NCI-H524 treated with DMSO at 0.1 percent for 48 hours (cell line): ENCODE measurements around the gene IMPG1.
"Not testable (repeated sequence)": the region's sequence is repeated elsewhere in the genome, so short reads cannot be mapped to it uniquely, and the experiment has no call there.

Source experiments
- DNase-seq: peaks from one replicate; lab custom pipeline; 2025; lab: John Stamatoyannopoulos, UW

The IMPG1 gene

DNA sequence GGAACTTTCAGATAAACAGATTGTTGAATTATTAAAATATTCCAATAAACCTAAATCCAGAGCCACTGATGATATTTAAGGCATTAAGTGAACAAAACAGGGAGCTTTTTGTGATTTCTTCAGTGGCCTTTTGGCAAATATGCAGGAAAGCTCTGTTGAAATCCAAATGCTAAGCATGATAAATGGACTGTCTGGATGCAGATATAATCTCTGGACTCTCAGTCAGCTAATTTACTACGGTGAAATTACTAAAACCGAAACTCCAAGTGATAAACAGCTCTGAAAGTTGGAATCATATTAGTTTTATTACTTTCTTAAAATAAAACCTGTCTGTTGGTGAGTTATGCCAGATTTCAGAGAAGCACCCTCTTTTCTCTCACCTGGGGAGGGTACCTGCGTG is 120.3 kb downstream of the IMPG1 start:
- no peak for DNase-seq

DNA sequence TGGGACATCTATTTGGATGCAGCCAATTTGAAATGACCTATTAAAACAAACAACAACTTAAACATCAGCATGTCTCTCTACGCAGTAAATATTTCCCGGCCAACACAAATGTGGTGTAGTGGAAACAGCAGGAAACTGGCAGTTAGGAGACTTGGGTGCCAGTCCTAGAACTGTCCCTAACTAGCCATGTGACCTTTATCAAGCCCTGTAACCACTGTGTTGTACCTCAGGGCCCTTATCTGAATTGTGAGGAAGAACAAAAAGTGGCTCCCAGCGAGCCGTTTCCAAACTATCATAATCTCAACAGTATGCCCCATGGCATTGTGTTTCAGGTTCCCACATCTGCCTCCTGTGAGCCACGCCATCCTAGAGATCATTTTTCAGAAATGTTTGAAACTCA is 124.5 kb downstream of the IMPG1 start:
- DNase-seq = no peak

GRCh38 chr6:75946146-75946831 is 126.2 kb downstream of the IMPG1 start:
- DNase-seq = no peak

GRCh38 chr6:75943381-75943780 is 129.1 kb downstream of the IMPG1 start:
- no peak for DNase-seq

DNA sequence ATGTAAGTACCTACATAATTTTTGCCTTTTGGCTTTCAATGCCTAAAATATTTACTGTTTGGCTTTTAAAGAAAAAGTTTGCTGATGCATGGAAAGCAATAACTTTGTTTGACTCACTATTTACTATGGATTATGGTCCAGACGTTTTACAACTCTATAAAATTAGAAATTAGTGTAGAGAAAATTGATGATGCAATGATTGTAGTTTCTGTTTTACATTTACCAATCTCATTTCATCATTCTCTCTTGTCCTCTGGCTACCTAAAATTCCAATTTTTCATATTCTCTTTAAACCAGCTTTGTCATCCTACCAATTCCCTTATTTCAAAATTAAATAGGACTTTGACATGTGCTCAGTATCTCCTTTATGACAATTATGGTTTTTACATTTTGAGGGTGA is 131.0 kb downstream of the IMPG1 start:
- no peak for DNase-seq

GRCh38 chr6:75940564-75940963 is 131.9 kb downstream of the IMPG1 start:
- DNase-seq = no peak

DNA sequence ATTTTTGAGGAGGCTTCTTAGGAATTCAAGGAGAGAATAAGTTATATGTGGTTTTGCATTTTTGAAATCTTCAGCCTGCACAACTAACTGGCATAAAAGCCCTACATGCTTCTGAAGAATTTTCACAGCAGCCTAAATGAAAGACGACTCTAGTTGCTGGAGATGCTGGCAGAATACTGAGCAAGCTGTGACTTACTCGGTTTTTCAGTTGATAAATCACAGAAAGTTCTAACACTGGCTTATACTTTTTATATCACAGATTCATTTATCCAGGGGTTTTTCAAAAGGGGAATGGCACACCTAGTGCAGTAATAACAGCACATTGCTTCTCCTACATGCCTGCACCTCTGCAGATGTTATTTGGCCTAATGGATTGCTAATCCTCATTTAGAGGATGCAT is 134.6 kb downstream of the IMPG1 start:
- no peak for DNase-seq

DNA sequence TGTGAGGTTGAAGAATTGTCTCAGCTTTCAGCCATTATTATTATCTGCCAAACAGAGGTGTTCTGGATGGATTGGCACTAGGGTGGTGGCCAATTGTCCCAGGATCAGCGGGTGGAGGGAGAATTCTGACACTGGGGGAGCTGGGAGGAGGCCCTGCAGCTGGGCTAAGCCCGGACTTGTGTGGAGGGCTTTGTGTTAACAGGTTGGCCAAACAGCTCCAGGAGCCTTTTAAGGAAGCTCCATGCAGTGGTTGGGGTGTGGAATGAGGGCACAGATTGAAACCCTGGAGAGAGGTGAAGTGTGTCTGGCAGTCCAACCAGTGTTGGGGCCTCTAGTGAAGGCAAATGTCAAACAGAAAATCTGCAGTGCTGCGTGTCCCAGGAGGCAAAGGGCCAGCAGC is 135.8 kb downstream of the IMPG1 start:
- no peak for DNase-seq

GRCh38 chr6:75935473-75935793 is 137.0 kb downstream of the IMPG1 start:
- no peak for DNase-seq

DNA sequence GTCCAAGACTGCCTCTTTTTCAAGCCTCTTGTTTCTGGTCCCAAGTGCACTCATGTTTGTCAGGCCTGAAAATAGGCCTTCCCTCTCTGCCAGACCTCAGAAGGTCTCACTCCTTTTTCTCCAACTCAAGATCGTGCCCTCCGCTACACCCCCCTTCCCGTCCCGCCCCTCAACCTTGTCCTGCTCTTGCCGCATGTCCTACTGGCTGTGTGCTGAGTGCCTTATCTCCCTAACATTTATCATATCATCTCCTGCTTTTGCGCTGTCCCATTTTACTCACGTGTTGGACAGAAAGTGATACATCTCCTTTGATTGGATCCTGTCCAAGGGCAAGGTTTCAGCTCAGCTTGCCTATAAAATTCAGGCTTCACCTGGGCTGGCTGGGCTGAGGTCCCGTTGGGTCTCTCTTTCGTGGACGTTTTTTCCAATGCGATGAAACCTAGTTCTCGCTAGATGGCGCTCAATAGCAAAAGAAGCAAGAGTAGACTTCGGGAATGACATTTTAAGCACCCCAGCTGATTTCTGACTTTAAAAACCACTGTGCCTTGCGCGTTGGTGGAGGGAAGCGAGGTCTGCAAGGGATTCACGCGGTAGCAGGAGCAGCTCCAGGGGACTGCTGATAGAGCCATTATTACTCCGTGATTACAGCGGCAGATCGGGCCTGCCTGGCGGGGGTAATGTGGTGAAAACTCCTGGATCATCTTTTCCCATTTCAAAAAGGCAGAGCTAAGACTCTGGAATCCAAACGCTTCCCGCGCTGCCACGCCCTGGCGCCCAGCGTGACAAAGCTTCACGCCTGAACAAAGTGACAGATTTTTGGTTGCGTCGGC is 137.6 kb downstream of the IMPG1 start:
- DNase-seq = peak; percentile 55

DNA sequence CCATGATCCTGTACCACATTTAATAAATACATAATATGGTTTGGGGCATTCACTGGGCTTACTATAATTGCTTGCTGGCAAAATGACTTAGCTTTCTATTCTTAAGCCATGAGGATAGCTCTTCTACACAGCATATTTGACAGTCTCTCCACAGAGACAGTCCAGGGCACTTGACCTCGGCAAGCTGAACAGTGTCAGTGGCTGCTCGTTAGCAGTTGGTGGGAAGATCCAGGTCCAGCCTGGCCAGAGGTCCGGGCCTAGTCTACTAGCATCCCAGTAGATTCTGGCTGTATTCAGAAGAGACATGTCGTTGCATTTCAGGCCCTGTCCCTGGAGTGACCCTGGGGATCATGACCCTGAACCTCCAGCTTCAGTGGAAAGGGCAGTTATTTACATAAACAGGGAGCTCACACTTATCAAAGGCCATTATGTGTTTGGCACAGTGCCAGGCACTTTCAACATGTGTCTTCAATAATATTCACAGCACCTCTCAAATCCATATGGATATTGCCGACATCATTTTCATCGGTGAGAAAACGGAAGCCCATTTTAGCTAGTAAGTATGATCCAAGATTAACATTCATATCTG is 139.0 kb downstream of the IMPG1 start:
- no peak for DNase-seq

GRCh38 chr6:75932067-75932466 is 140.4 kb downstream of the IMPG1 start:
- no peak for DNase-seq

DNA sequence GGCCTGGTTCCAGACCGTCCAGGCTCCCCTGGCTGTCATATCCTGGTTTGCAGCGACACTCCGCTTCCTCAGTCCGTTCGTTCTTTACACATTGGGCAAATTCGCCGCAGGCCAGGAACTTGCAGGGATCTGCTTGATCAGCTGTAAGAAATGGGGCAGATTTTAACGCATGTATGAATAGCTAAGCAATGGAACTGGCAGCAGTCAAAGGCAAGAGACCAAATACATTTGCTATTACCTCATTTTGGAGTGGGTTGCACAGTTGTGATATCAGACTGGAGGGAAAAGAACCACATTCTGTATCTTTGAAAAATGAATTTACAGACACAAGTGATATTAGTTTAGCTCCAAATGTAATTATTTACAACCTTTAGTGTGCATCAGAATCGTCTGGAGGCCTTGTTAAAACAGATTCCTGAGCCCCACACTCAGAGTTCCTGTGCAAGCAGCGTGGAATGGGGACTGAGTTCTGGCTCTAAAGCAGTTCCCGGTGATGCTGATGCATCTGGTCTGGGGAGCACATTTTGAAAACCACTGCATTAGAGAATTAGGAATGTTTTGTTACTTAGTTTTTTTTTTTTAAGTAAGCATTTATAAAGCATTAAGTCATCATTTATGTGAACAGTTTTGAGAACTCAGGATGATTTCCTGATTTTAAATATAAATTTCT is 141.3 kb downstream of the IMPG1 start:
- no peak for DNase-seq

DNA sequence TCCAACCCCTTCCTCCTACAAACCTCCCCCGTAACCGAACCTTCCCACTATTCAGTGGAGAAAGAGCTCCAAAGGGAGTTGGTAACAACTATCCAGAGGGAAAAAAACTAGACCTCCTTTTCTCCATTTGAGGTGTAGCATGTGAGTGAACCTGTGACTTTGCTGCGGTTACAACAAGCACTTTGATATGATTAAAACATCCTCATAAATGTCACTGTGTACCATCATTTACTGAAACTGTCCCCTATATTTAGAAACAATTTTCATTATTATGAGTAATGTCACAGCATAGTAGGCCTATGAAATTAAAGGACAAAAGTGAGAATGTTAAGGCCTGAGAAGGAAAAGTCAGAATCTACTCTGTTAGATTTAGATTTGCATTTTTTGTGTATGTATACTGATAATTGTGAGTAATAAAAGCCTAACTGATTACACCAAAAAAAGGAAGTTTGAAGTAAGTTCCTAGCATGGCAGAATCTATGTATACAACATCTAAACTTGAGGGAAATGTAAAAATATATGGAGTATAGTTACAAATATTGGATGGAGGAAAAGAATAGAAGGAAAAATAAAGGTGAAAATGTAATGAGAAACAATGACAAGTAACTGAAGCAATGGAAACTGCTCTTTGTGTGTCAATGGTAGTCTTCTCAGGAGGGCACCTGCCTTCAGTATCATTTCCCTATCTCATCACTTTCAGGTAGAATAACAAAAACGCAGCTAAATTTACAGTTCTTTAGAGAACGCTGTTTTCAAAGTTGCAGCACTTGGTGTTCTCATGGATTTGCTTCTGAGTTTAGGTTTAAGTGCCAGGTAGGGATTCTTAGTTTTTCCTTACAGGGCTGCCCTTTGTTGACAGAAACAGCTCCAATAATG is 145.9 kb downstream of the IMPG1 start:
- DNase-seq = no peak

GRCh38 chr6:75922226-75922625 is 150.2 kb downstream of the IMPG1 start:
- no peak for DNase-seq

DNA sequence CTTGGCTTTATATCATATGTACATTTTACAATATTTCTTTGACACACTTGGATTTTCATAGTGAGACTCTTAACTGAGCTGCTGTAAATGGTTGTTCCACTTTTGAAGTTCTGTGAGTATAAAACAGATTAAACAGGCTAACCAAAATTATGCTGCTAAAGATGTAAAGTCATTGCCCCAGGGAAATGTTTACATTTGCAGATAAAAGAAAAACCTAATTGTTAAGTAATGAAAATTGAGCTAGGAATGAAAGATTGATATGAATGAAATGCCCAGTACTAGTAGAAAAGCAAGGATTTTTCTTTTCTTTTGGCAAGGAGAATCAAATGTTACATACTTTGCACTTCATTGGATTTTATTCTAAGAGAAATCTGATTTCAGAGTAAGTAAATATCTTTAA is 159.4 kb downstream of the IMPG1 start:
- DNase-seq = no peak

- no peak for DNase-seq
Measured at GRCh38 chr6:75907444-75907843, 165.0 kb downstream of the IMPG1 start.

DNA sequence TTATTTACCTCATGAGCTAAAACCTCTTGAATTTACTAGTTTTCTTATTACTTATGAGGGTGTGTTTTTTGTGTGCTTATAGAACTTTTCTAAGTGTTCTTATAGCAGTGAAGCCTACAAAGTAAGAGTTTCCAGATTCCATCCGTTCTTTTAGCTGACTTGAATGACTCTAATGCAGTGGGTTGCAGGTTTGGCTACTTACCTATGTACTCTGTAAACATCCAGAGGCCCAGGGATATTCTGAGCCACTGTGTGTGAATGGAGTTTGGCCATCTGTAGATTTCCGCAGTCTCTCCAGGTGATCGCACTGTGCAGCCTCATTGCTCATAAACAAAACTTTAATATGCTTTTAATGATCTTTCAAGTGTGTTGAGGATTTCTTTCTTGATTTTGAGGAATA is 165.6 kb downstream of the IMPG1 start:
- no peak for DNase-seq

DNA sequence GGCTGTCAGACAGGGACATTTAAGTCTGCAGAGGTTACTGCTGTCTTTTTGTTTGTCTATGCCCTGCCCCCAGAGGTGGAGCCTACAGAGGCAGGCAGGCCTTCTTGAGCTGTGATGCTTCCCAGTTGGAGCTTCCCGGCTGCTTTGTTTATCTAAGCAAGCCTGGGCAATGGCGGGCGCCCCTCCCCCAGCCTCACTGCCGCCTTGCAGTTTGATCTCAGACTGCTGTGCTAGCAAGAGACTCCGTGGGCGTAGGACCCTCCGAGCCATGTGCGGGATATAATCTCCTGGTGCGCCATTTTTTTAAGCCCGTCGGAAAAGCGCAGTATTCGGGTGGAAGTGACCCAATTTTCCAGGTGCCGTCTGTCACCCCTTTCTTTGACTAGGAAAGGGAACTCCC is 167.3 kb downstream of the IMPG1 start:
- not testable (repeated sequence) for DNase-seq

DNA sequence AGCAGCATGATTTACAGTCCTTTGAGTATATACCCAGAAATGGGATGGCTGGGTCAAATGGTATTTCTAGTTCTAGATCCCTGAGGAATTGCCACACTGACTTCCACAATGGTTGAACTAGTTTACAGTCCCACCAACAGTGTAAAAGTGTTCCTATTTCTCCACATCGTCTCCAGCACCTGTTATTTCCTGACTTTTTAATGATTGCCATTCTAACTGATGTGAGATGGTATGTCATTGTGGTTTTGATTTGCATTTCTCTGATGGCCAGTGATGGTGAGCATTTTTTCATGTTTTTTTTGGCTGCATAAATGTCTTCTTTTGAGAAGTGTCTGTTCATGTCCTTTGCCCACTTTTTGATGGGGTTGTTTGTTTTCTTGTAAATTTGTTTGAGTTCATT is 172.2 kb downstream of the IMPG1 start:
- DNase-seq = not testable (repeated sequence)

DNA sequence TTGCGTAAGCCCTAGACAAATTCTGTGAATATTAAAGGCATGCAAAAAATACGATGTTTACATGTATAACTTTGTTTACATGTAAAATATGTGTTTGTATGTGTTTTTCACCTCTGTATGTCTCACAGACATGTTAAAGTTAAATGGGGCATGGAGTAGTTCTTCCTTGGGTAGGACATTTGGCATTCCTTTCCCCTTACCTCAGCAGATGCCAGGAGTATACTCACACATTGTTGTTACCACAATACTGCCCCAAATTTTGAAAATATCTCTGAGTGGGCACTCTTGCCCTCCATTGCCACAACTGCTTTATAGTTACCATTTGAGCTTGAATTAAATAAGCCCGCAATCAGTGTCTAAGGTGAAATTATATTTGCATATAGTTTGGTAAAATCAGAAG is 175.9 kb downstream of the IMPG1 start:
- no peak for DNase-seq

- no peak for DNase-seq
Measured at GRCh38 chr6:75893776-75894152, 178.7 kb downstream of the IMPG1 start.
